Fibroblast of mammary gland (primary cell): ENCODE data around the gene P2RY14.

ENCODE experiments used
- DNase-seq: peaks from one replicate; pipeline ENCODE4 v3.0.0-alpha.2; 2010; ENCODE audit warnings: low read depth
- H3K4me3 ChIP-seq: 2 replicates; pipeline ENCODE4 v1.5.1; 2011; ENCODE audit warnings: low read depth, mild to moderate bottlenecking, low read length, moderate library complexity; ENCODE audit not compliant: control insufficient read depth
- TF ChIP-seq, protein P1 (sequence below): conservative IDR thresholded peaks from 2 replicates; pipeline ENCODE4 v1.5.1; 2011; ENCODE audit warnings: low read depth, low read length, inconsistent platforms; ENCODE audit not compliant: control insufficient read depth, insufficient read depth

Gene P2RY14

DNA sequence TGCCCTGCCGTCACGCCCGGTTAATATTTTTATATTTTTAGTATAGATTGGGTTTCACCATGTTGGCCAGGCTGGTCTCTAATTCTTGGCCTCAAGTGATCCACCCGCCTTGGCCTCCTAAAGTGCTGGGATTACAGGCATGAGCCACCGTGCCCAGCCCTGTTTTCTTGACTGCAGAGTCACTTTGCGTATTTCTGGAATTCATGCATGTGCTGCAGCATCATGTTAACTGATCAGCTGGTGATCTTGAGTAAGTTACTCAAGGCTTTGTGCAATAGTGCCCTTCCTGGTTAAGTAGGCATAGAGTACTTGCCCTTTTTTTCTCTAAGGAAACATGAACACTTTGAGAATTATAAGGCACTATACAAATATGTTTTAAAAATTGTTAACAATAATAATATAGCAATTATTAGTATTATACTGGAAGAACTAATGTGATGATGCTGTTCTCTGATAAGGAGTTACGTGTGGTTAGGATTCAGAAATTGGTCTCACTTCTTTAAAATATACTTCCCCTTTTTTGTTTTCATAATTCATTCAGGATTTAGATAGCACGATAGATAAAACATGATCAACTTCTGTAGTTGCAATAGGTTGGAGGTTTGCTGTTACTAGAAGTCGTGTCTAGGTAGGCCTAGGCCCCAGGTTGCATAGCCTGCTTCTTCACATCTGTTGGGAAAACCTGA lies 108.9 kb downstream of the P2RY14 start:
- DNase-seq = no peak
- TF ChIP-seq, protein P1, sequence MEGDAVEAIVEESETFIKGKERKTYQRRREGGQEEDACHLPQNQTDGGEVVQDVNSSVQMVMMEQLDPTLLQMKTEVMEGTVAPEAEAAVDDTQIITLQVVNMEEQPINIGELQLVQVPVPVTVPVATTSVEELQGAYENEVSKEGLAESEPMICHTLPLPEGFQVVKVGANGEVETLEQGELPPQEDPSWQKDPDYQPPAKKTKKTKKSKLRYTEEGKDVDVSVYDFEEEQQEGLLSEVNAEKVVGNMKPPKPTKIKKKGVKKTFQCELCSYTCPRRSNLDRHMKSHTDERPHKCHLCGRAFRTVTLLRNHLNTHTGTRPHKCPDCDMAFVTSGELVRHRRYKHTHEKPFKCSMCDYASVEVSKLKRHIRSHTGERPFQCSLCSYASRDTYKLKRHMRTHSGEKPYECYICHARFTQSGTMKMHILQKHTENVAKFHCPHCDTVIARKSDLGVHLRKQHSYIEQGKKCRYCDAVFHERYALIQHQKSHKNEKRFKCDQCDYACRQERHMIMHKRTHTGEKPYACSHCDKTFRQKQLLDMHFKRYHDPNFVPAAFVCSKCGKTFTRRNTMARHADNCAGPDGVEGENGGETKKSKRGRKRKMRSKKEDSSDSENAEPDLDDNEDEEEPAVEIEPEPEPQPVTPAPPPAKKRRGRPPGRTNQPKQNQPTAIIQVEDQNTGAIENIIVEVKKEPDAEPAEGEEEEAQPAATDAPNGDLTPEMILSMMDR = no peak
- no peak overlapping the region for H3K4me3 ChIP-seq

DNA sequence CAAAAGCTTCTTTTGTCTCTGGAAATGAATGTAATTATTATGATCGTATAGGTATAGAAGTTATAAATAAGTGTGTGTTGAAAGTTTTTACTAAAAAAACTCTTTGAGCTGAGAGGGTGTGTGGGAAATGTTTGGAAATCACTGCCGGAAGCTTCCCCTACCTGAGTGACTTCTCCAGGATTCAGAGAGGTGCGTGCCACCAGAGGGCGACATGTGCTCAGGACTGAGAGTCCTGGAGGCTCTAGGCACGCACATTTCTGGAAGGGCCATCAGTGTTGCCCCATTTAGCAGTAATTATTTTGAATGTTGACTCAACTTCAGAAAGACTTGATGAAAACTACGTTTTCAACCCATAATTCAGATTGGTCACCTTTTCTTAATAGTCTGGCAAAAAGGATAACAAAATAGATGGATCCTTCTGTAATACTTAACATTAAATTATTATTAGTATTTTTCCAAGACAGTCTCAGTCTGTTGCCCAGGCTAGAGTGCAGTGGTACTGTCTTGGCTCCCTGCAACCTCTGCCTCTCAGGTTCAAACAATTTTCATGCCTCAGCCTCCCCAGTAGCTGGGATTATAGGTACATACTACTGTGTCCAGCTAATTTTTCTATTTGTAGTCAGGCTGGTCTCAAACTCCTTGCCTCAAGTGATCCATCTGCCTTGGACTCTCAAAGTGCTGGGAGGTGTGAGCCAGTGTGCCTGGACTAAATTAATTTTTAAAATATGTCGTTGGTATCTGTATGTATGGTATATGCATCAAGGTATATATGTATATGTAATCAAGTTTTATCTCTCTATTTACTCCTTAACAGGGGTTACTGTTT lies 109.9 kb downstream of the P2RY14 start:
- H3K4me3 ChIP-seq = no peak overlapping the region
- DNase-seq = peak; percentile 62
- TF ChIP-seq, protein P1 = peak; percentile 88

DNA sequence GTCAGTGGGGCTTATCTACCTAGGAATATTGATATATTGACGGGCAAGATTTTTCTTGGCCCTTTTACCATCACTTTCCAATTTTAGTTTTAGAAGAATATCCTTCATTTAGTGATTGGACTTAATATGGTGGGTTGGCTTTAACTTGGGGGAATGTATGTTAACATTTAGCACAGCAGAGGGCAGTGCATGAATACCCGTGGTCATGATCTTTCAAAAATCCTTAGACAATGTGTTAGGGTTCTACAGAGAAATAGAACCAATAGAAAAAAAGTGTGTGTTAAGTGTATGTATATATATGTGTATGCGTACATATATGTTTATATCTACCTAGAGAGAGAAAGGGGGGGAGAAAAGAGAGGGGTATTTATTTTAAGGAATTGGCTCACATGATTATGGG lies 112.2 kb downstream of the P2RY14 start:
- TF ChIP-seq, protein P1 = peak; percentile 21
- no peak overlapping the region for H3K4me3 ChIP-seq
- DNase-seq = peak; percentile 9

DNA sequence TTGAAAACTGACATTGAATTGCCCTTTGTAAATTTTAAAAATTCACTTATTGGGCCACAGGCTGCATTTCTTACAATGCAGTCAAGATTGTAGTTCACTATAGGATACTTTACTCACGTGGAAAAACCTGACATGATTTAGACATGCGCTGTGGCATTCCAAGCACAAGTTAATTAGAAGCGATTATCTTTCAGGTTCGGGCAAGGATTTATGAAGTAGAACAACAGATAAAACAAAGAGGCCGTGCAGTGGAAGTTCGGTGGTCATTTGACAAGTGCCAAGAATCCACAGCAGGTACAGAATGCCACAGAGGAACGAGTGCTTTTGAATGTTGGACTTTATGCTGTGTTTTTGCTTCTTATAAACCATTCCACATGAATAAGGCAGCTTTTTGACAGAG lies 113.1 kb downstream of the P2RY14 start:
- TF ChIP-seq, protein P1 = no peak
- DNase-seq = no peak
- no peak overlapping the region for H3K4me3 ChIP-seq
